Measurements from ENCODE around the gene PHYHD1. TPM values are rescaled to one million over a fixed set of nuclear protein-coding genes. Genes with fewer than 3 reads are reported as not detected.

Gene PHYHD1
- total and polyA plus RNA-seq, 7 donors, result 11.0 to 45.0 (median 26.9) TPM

GRCh38 chr9:128913048-128913900 lies 7.5 kb upstream of the PHYHD1 start:
- Histone ChIP-seq H3K36me3 (ENCODE audit: insufficient read depth in 1 of 2, low read depth in 1 of 2) (peaks cover 0 to 32% of the 10 kb centered on the region in 2 donors), H3K9me3 (no peaks in the 10 kb centered on the region), H3K4me3 (no peak overlapping the region), H3K4me1 (peaks cover 72% of the 10 kb centered on the region), H3K27ac (peak overlapping the region; percentile 76), H3K27me3 (ENCODE audit: insufficient read depth in 3 of 3, low read length in 2 of 3) (no peaks in the 10 kb centered on the region)
- intact Hi-C loops (cut with DNase I), result no loop called here
- TF ChIP-seq CTCF (IDR thresholded peaks at IDR 0.05), result no peak
- DNase-seq, result no peak
- ATAC-seq, result no peak
- 45 to 63% (median 54%) methylated on average over 13 to 15 of the region's 15 CpGs for WGBS, 3 donors

DNA sequence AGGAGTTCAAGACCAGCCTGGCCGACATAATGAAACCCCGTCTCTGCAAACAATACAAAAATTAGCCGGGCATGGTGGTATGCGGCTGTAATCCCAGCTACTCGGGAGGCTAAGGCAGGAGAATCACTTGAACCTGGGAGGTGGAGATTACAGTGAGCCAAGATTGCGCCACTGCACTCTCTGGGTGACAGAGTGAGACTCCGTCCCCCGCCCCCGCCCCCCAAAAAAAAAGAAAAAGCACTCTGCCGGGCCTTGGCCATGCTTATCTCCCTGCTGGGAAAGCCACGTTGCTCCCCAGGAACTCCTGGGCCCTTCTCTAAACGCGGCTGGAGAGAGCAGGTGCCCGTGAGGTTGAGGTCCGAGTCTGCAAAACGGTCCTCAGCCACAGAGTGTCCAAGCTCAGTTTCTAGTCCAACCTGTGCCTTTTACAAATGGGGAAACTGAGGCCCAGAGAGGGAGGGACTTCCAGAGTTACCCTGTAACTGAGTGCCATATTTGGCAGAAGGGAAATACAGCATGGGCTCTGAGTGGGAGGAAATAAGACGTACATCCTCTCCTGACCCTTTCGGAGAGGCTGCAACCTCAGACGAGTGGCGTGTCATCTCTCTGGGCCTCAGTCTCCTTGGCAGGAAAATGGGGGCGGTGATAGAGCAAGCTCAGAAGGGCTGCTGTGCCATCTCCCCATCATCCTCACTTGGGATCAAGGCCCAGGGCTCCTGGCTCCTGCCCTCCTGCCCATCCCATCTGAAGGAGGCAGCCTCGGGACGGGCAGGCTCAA lies 6.6 kb upstream of the PHYHD1 start:
- Histone ChIP-seq H3K4me1 (peaks cover 72% of the 10 kb centered on the region), H3K4me3 (no peak overlapping the region), H3K27ac (peak overlapping the region; percentile 76), H3K27me3 (ENCODE audit: insufficient read depth in 3 of 3, low read length in 2 of 3) (no peaks in the 10 kb centered on the region), H3K9me3 (no peaks in the 10 kb centered on the region), H3K36me3 (ENCODE audit: insufficient read depth in 1 of 2, low read depth in 1 of 2) (peaks cover 0 to 23% of the 10 kb centered on the region in 2 donors)
- no peak for TF ChIP-seq CTCF (IDR thresholded peaks at IDR 0.05)
- ATAC-seq (no peak), DNase-seq (no peak)
- intact Hi-C loops (cut with DNase I), result no loop called here
- 71 to 80% (median 78%) methylated on average over 23 of the region's 23 CpGs for WGBS, 3 donors

DNA sequence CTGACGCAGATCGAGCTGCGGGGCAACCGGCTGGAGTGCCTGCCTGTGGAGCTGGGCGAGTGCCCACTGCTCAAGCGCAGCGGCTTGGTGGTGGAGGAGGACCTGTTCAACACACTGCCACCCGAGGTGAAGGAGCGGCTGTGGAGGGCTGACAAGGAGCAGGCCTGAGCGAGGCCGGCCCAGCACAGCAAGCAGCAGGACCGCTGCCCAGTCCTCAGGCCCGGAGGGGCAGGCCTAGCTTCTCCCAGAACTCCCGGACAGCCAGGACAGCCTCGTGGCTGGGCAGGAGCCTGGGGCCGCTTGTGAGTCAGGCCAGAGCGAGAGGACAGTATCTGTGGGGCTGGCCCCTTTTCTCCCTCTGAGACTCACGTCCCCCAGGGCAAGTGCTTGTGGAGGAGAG lies 4.6 kb upstream of the PHYHD1 start:
- Histone ChIP-seq H3K27ac (peak overlapping the region; percentile 57), H3K4me3 (peak overlapping the region; percentile 46), H3K4me1 (peaks cover 66% of the 10 kb centered on the region), H3K27me3 (ENCODE audit: insufficient read depth in 3 of 3, low read length in 2 of 3) (no peaks in the 10 kb centered on the region), H3K9me3 (no peaks in the 10 kb centered on the region), H3K36me3 (ENCODE audit: insufficient read depth in 1 of 2, low read depth in 1 of 2) (peaks cover 0 to 13% of the 10 kb centered on the region in 2 donors)
- 52 to 70% (median 54%) methylated on average over 18 of the region's 18 CpGs for WGBS, 3 donors
- peak; percentile 22 to 43 (median 28) for ATAC-seq
- TF ChIP-seq CTCF (IDR thresholded peaks at IDR 0.05), result no peak
- intact Hi-C loops (cut with DNase I), result loop anchor here in 1 of 2 donors (5.0 kb wide), 1 partner anchor 34 kb away; the partner anchor contains the start of genes KYAT1 and LRRC8A
- peak; percentile 75 to 84 for DNase-seq

- Histone ChIP-seq H3K27me3 (ENCODE audit: insufficient read depth in 3 of 3, low read length in 2 of 3) (no peaks in the 10 kb centered on the region), H3K36me3 (ENCODE audit: insufficient read depth in 1 of 2, low read depth in 1 of 2) (peaks cover 0 to 13% of the 10 kb centered on the region in 2 donors), H3K4me3 (peak overlapping the region; percentile 46), H3K4me1 (peaks cover 61% of the 10 kb centered on the region), H3K9me3 (no peaks in the 10 kb centered on the region), H3K27ac (peak overlapping the region; percentile 57)
- ATAC-seq, result no peak
- TF ChIP-seq CTCF (IDR thresholded peaks at IDR 0.05), result no peak
- intact Hi-C loops (cut with DNase I), result loop anchor here (1.0 to 5.0 kb wide), 2 partner anchors 31 to 34 kb away; partner anchors contain the start of genes DOLK (in 1 of the 2), KYAT1 (in 1 of the 2), LRRC8A (in 1 of the 2) and NUP188 (in 1 of the 2)
- no peak for DNase-seq
- WGBS, 3 donors, result 66 to 71% (median 67%) methylated on average over 11 of the region's 11 CpGs
Measured at GRCh38 chr9:128916745-128917144, 4.0 kb upstream of the PHYHD1 start.

Measured in psoas muscle (tissue), 8 donors.